ENCODE results near the gene ATF6B.
"Not testable (repeated sequence)": the region's sequence is repeated elsewhere in the genome, so short reads cannot be mapped to it uniquely, and the experiment has no call there.

The ATF6B gene

GRCh38 chr6:32079566-32080290, 48.3 kb downstream of the ATF6B start:
- no peak for DNase-seq

- DNase-seq = no peak
These were observed 51.7 kb downstream of the ATF6B start for GRCh38 chr6:32076321-32076809.

- no peak for DNase-seq
These were observed 52.3 kb downstream of the ATF6B start for GRCh38 chr6:32075781-32076180.

- no peak for DNase-seq
These were observed 53.0 kb downstream of the ATF6B start for GRCh38 chr6:32074996-32075532.

- no peak for DNase-seq
These were observed 54.4 kb downstream of the ATF6B start for GRCh38 chr6:32073613-32074012.

- no peak for DNase-seq
These were observed 54.9 kb downstream of the ATF6B start for GRCh38 chr6:32073101-32073500.

- no peak for DNase-seq
These were observed 57.1 kb downstream of the ATF6B start for GRCh38 chr6:32070814-32071543.

DNA sequence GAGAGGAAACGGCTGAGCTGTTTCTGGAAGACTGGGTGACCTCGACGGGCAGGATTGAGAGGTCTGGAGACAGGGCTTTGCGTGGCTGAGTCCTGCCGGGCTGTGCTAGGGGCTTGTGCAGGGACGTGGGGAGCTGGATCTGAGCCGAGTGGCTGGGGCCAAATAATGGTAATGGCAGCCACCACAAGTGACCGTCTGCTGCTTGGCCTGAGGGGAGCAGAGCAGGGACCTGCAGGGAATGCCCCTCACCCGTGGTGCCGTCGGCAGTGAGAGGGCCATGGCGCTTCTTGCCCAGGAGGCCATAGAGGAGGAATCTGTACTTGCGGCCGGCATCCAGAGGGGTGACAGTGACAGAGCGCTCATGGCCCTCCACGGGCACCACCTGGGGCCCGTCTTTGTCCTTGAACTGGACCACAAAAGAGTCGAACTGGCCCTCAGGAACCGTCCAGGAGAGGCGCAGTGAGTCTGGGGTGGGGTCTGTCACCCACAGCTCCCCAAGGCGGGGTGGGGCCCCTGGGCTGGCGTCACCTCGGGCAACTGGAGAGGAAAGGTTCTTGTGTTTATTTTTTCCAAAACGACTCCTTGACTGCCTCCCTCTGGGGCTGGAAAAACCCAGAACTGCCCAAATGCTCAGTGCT, 58.0 kb downstream of the ATF6B start:
- no peak for DNase-seq

GRCh38 chr6:32069460-32069859, 58.6 kb downstream of the ATF6B start:
- no peak for DNase-seq

DNA sequence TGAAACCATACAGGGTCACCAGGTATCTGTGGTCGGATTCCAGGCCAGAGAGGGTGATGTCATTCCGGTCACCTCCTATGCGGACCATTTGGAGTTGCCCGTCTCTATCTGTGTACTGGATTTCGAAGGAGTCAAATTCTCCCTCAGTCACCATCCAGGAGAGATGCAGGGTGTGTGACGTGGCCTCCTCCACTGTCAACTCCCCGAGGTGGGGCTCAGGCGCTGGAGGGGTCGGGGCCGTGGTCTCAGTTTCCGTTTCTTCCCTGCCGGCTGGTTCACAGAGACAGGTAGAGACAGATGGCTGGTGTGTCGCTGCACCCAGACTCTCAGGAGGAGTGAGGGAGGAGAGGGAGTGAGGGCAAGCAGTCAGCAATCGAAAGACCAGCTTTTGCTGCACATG, 59.2 kb downstream of the ATF6B start:
- DNase-seq = no peak

GRCh38 chr6:32068315-32068714, 59.7 kb downstream of the ATF6B start:
- not testable (repeated sequence) for DNase-seq

- DNase-seq = not testable (repeated sequence)
These were observed 60.5 kb downstream of the ATF6B start for GRCh38 chr6:32067521-32067920.

All from activated CD4-positive, alpha-beta T cell treated with anti-CD3 and anti-CD28 coated beads, Interleukin-10, Interleukin-2, amounts not matched to agents 100 ng/mL and 50 ng/mL, durations not matched to agents 16 hours and 8 hours (primary cell).